ENCODE measurements around the gene HLA-DOB.

The HLA-DOB gene

GRCh38 chr6:32825966-32826365, 9.2 kb upstream of the HLA-DOB start:
- no peak for TF ChIP-seq FOXP2 (optimal IDR thresholded peaks at IDR 0.05; ENCODE audit: borderline replicate concordance, extremely low read depth, extremely low read length, insufficient read depth)
- no peak for TF ChIP-seq POLR2AphosphoS5 (IDR thresholded peaks at IDR 0.05; ENCODE audit: low read depth, low read length)
- no peak for TF ChIP-seq REST (IDR thresholded peaks at IDR 0.05; ENCODE audit: insufficient read depth in 1 of 2, low read depth in 2 of 2, low read length in 2 of 2)
- TF ChIP-seq TAF1 (IDR thresholded peaks at IDR 0.05; ENCODE audit: borderline replicate concordance, insufficient read depth, low read length) = no peak
- no peak for TF ChIP-seq SIN3A (IDR thresholded peaks at IDR 0.05; ENCODE audit: borderline replicate concordance, insufficient read depth, low read length)

- TF ChIP-seq POLR2AphosphoS5 (IDR thresholded peaks at IDR 0.05; ENCODE audit: low read depth, low read length) (no peak), FOXP2 (optimal IDR thresholded peaks at IDR 0.05; ENCODE audit: borderline replicate concordance, extremely low read depth, extremely low read length, insufficient read depth) (no peak), TAF1 (IDR thresholded peaks at IDR 0.05; ENCODE audit: borderline replicate concordance, insufficient read depth, low read length) (no peak), SIN3A (IDR thresholded peaks at IDR 0.05; ENCODE audit: borderline replicate concordance, insufficient read depth, low read length) (no peak), REST (IDR thresholded peaks at IDR 0.05; ENCODE audit: insufficient read depth in 1 of 2, low read depth in 2 of 2, low read length in 2 of 2) (no peak)
Measured at GRCh38 chr6:32819729-32820128, 2.9 kb upstream of the HLA-DOB start.

- TF ChIP-seq SIN3A (IDR thresholded peaks at IDR 0.05; ENCODE audit: borderline replicate concordance, insufficient read depth, low read length) = no peak
- TF ChIP-seq TAF1 (IDR thresholded peaks at IDR 0.05; ENCODE audit: borderline replicate concordance, insufficient read depth, low read length) = no peak
- TF ChIP-seq POLR2AphosphoS5 (IDR thresholded peaks at IDR 0.05; ENCODE audit: low read depth, low read length) = no peak
- no peak for TF ChIP-seq REST (IDR thresholded peaks at IDR 0.05; ENCODE audit: insufficient read depth in 1 of 2, low read depth in 2 of 2, low read length in 2 of 2)
- TF ChIP-seq FOXP2 (optimal IDR thresholded peaks at IDR 0.05; ENCODE audit: borderline replicate concordance, extremely low read depth, extremely low read length, insufficient read depth) = no peak
Measured at GRCh38 chr6:32818867-32819266, 2.1 kb upstream of the HLA-DOB start.

- TF ChIP-seq TAF1 (IDR thresholded peaks at IDR 0.05; ENCODE audit: borderline replicate concordance, insufficient read depth, low read length) (no peak), SIN3A (IDR thresholded peaks at IDR 0.05; ENCODE audit: borderline replicate concordance, insufficient read depth, low read length) (no peak), REST (IDR thresholded peaks at IDR 0.05; ENCODE audit: insufficient read depth in 1 of 2, low read depth in 2 of 2, low read length in 2 of 2) (no peak), POLR2AphosphoS5 (IDR thresholded peaks at IDR 0.05; ENCODE audit: low read depth, low read length) (no peak), FOXP2 (optimal IDR thresholded peaks at IDR 0.05; ENCODE audit: borderline replicate concordance, extremely low read depth, extremely low read length, insufficient read depth) (no peak)
Measured at GRCh38 chr6:32815996-32816395, 806 bp downstream of the HLA-DOB start.

- TF ChIP-seq REST (IDR thresholded peaks at IDR 0.05; ENCODE audit: insufficient read depth in 1 of 2, low read depth in 2 of 2, low read length in 2 of 2) = no peak
- no peak for TF ChIP-seq POLR2AphosphoS5 (IDR thresholded peaks at IDR 0.05; ENCODE audit: low read depth, low read length)
- no peak for TF ChIP-seq SIN3A (IDR thresholded peaks at IDR 0.05; ENCODE audit: borderline replicate concordance, insufficient read depth, low read length)
- TF ChIP-seq FOXP2 (optimal IDR thresholded peaks at IDR 0.05; ENCODE audit: borderline replicate concordance, extremely low read depth, extremely low read length, insufficient read depth) = no peak
- no peak for TF ChIP-seq TAF1 (IDR thresholded peaks at IDR 0.05; ENCODE audit: borderline replicate concordance, insufficient read depth, low read length)
Measured at GRCh38 chr6:32815115-32815514, 1.7 kb downstream of the HLA-DOB start.

All from PFSK-1 (cell line).